Gastroesophageal sphincter (tissue), 3 donors: ENCODE measurements around the gene BPGM.

Source experiments
- CTCF ChIP-seq, 4 experiments: fragments of 200-600 bp in 2 of 4; fragments of 450-650 bp in 2 of 4; sonication (generic) in 1 of 4; IDR thresholded peaks; one replicate each; pipeline ENCODE4 v1.5.1; 2017 to 2019; ENCODE audit warnings: antibody characterized with exemption in 4 of 4, mild to moderate bottlenecking in 2 of 4, moderate library complexity in 2 of 4
- POLR2A ChIP-seq, 2 donors: fragments of 450-650 bp; IDR thresholded peaks; one replicate each; pipeline ENCODE4 v1.6.1; 2017; ENCODE audit warnings: antibody characterized with exemption in 2 of 2, mild to moderate bottlenecking in 2 of 2, moderate library complexity in 1 of 2
- POLR2AphosphoS5 ChIP-seq: sonication (generic); formaldehyde crosslinking; IDR thresholded peaks from one replicate; pipeline ENCODE4 v1.6.1; 2017; ENCODE audit warnings: antibody characterized with exemption

GRCh38 chr7:134696261-134696660 lies 49.6 kb downstream of the BPGM start:
- TF ChIP-seq POLR2A (IDR thresholded peaks at IDR 0.05) (no peak), CTCF (IDR thresholded peaks at IDR 0.05) (no peak), POLR2AphosphoS5 (no peak)
